ENCODE data around the gene OSBPL2. TPM values are rescaled to one million over a fixed set of nuclear protein-coding genes. Genes with fewer than 3 reads are reported as not detected.

Gene OSBPL2
- total and polyA plus RNA-seq, 2 donors (not counting 1 experiment from before 2014, with no cell fraction given) = 13.3 to 27.9 TPM

- H3K27me3 ChIP-seq (ENCODE audit: control insufficient read depth, insufficient read depth, low read length) = peaks cover 13% of the 10 kb centered on the region
- DNase-seq (ENCODE audit: low read depth in 2 of 2) = no peak
- H3K4me2 ChIP-seq (ENCODE audit: extremely low read depth, insufficient read depth, low read length) = no peak overlapping the region
- no peaks in the 10 kb centered on the region for H3K4me1 ChIP-seq (ENCODE audit: control insufficient read depth, extremely low read depth, insufficient read depth, low read length)
- H3K4me3 ChIP-seq (replicated peaks in 1 of 4; ENCODE audit: control extremely low read depth in 1 of 4, insufficient read depth in 1 of 4, low read depth in 3 of 4, low read length in 4 of 4) = no peak overlapping the region
- no peak overlapping the region for H3K9ac ChIP-seq (ENCODE audit: insufficient read depth, low read length)
- no peaks in the 10 kb centered on the region for H3K79me2 ChIP-seq (ENCODE audit: control insufficient read depth, insufficient read depth, low read length)
- no peak overlapping the region for H2AFZ ChIP-seq (ENCODE audit: low read length)
- H3K36me3 ChIP-seq (ENCODE audit: control insufficient read depth, insufficient read depth, low read length) = no peaks in the 10 kb centered on the region
- no peak for TF ChIP-seq CTCF (conservative IDR thresholded peaks at IDR 0.05 in 1 of 2, IDR thresholded peaks at IDR 0.05 in 1 of 2; ENCODE audit: low read depth in 1 of 2, low read length in 2 of 2)
- TF ChIP-seq EZH2 (IDR thresholded peaks at IDR 0.05; ENCODE audit: low read length, missing control alignments) = no peak
- no peaks in the 10 kb centered on the region for H4K20me1 ChIP-seq (ENCODE audit: control insufficient read depth, extremely low read depth, insufficient read depth, low read length)
- no peaks in the 10 kb centered on the region for H3K9me3 ChIP-seq (ENCODE audit: control insufficient read depth, insufficient read depth, low read depth, low read length)
- H3K27ac ChIP-seq (ENCODE audit: insufficient read depth, low read length) = no peak overlapping the region
Measured at GRCh38 chr20:62230276-62230675, 8.0 kb upstream of the OSBPL2 start.

- no peak overlapping the region for H3K27ac ChIP-seq (ENCODE audit: insufficient read depth, low read length)
- no peak overlapping the region for H3K4me2 ChIP-seq (ENCODE audit: extremely low read depth, insufficient read depth, low read length)
- H3K9me3 ChIP-seq (ENCODE audit: control insufficient read depth, insufficient read depth, low read depth, low read length) = no peaks in the 10 kb centered on the region
- no peaks in the 10 kb centered on the region for H4K20me1 ChIP-seq (ENCODE audit: control insufficient read depth, extremely low read depth, insufficient read depth, low read length)
- no peak overlapping the region for H3K9ac ChIP-seq (ENCODE audit: insufficient read depth, low read length)
- no peaks in the 10 kb centered on the region for H3K4me1 ChIP-seq (ENCODE audit: control insufficient read depth, extremely low read depth, insufficient read depth, low read length)
- H2AFZ ChIP-seq (ENCODE audit: low read length) = no peak overlapping the region
- no peaks in the 10 kb centered on the region for H3K36me3 ChIP-seq (ENCODE audit: control insufficient read depth, insufficient read depth, low read length)
- TF ChIP-seq CTCF (conservative IDR thresholded peaks at IDR 0.05 in 1 of 2, IDR thresholded peaks at IDR 0.05 in 1 of 2; ENCODE audit: low read depth in 1 of 2, low read length in 2 of 2) (no peak), EZH2 (IDR thresholded peaks at IDR 0.05; ENCODE audit: low read length, missing control alignments) (no peak)
- no peak for DNase-seq (ENCODE audit: low read depth in 2 of 2)
- no peaks in the 10 kb centered on the region for H3K79me2 ChIP-seq (ENCODE audit: control insufficient read depth, insufficient read depth, low read length)
- no peak overlapping the region for H3K4me3 ChIP-seq (replicated peaks in 1 of 4; ENCODE audit: control extremely low read depth in 1 of 4, insufficient read depth in 1 of 4, low read depth in 3 of 4, low read length in 4 of 4)
- H3K27me3 ChIP-seq (ENCODE audit: control insufficient read depth, insufficient read depth, low read length) = peaks cover 12% of the 10 kb centered on the region
Measured at GRCh38 chr20:62230696-62231095, 7.6 kb upstream of the OSBPL2 start.

GRCh38 chr20:62231292-62231691, 7.0 kb upstream of the OSBPL2 start:
- DNase-seq (ENCODE audit: low read depth in 2 of 2) = no peak
- TF ChIP-seq CTCF (conservative IDR thresholded peaks at IDR 0.05 in 1 of 2, IDR thresholded peaks at IDR 0.05 in 1 of 2; ENCODE audit: low read depth in 1 of 2, low read length in 2 of 2) = no peak
- H3K4me2 ChIP-seq (ENCODE audit: extremely low read depth, insufficient read depth, low read length) = no peak overlapping the region

More at GRCh38 chr20:62231292-62231691, 7.0 kb upstream of the OSBPL2 start:
- Histone ChIP-seq H4K20me1 (ENCODE audit: control insufficient read depth, extremely low read depth, insufficient read depth, low read length) (no peaks in the 10 kb centered on the region), H3K36me3 (ENCODE audit: control insufficient read depth, insufficient read depth, low read length) (no peaks in the 10 kb centered on the region), H3K9ac (ENCODE audit: insufficient read depth, low read length) (no peak overlapping the region), H3K4me3 (replicated peaks in 1 of 4; ENCODE audit: control extremely low read depth in 1 of 4, insufficient read depth in 1 of 4, low read depth in 3 of 4, low read length in 4 of 4) (no peak overlapping the region), H3K9me3 (ENCODE audit: control insufficient read depth, insufficient read depth, low read depth, low read length) (no peaks in the 10 kb centered on the region), H3K4me1 (ENCODE audit: control insufficient read depth, extremely low read depth, insufficient read depth, low read length) (no peaks in the 10 kb centered on the region), H3K27ac (ENCODE audit: insufficient read depth, low read length) (no peak overlapping the region), H3K27me3 (ENCODE audit: control insufficient read depth, insufficient read depth, low read length) (peaks cover 8% of the 10 kb centered on the region), H2AFZ (ENCODE audit: low read length) (no peak overlapping the region), H3K79me2 (ENCODE audit: control insufficient read depth, insufficient read depth, low read length) (no peaks in the 10 kb centered on the region)
